Left renal cortex interstitium (tissue), 4 donors: Measurements from ENCODE around the gene CRK. TPM values are rescaled to one million over a fixed set of nuclear protein-coding genes. Genes with fewer than 3 reads are reported as not detected.
"Not testable (repeated sequence)": the region's sequence is repeated elsewhere in the genome, so short reads cannot be mapped to it uniquely, and the experiment has no call there.

Source experiments
- DNase-seq, 4 donors: peaks; one replicate each; pipeline ENCODE4 v3.0.0-alpha.2; 2013; ENCODE audit warnings: low read depth in 4 of 4, low spot score in 2 of 4, missing footprints in 1 of 4
- polyA plus RNA-seq, 4 donors: library from polyadenylated mRNA; unstranded; fragments of 120-200 nt; gene quantifications; one replicate each; pipeline ENCODE4 v1.2.1, GENCODE V29; 2013; ENCODE audit not compliant: insufficient read length in 4 of 4

The CRK gene
- polyA plus RNA-seq, 4 donors: 56.0 to 68.1 (median 64.0) TPM

DNA sequence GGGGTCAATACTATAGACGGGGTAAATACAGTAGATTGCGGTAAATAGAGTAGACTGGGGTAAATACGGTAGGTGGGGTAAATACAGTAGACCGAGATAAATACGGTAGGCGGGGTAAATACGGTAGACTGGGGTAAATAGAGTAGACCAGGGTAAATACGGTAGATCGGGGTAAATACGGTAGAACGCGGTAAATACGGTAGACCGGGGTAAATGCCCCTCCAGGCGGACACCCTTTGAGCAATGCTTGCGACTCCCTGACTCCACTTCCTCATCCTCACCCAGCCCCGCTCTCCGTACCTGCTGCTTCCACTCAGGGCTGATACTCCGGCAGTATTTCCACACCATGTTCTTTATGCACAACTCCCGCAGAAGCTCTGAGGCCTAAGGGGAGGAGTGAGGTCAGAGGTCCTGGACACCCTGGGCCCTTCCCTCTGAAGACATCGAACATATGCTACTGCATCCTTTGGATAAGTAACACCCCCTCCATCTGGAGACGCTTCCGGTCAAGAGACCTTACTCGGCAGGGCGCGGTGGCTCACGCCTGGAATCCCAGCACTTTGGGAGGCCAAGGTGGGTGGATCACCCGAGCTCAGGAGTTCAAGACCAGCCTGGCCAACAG lies 13.3 kb upstream of the CRK start:
- no peak for DNase-seq

DNA sequence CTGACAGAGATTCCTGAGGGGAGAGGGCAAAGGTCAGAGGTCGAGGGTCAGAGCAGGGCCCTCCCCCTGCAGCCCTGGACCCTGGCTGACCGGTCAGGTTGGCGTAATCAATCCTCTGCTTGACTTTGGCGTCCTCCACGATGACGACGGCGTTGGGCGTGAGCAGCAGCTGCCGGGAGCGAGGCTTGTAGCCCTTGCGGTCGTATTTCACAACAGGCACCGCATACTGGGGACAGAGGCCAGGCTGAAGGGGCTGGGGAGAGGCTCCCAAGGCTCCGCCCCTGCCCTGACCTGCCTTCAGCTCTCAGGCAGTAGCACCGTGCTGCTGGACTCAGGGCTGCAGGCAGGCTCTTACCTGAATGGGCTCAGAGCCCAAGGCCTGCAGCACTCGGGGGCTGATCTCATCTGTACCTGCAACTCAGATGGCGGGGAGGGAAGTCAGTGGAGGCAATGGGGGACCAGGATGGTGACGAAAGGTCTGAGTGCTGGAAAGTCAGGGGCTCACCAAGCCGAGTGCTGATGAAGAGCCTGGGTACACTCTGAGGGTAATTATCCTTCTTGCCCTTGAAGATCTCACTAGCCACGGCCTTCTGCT lies 12.0 kb upstream of the CRK start:
- no peak for DNase-seq

DNA sequence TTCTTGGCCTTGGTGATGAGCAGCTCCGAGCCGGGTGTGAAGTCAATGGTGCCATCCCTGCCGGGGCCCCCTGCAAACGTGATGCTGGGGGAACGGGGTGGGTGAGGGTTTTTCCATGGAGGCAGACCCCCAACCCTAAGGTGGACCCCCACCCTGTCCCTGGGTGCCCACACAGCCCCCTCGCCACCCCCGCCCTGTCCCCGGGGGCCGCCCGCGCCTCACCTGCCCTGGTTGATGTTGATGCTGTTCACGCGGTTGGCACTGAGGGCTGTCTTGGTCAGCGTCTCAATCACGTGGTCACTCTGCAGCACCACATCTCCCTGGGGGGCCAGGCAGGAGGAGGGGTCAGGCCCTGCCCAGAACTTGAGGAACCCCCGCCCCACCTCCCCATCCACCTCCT lies 11.2 kb upstream of the CRK start:
- DNase-seq: no peak

DNA sequence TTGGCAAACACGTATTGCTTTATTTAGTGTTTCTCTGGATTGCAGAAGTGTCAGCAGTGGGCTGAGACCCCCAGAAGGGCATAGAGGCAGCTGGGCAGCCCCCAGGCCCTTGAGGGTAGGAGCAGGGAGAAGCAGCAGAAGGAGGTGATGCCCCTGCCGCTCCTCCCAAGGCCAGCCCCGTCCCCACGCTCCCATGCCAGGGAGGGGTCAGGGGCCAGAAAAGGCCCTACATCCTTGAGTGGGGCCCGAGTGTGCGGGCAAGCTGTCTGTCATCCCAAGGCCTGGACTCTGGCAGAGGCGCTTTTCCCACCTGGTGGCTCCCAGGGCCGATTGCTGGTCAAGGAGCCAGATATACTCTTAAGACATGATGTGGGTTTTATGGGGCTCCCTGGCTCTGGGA lies 8.2 kb upstream of the CRK start:
- DNase-seq: no peak

DNA sequence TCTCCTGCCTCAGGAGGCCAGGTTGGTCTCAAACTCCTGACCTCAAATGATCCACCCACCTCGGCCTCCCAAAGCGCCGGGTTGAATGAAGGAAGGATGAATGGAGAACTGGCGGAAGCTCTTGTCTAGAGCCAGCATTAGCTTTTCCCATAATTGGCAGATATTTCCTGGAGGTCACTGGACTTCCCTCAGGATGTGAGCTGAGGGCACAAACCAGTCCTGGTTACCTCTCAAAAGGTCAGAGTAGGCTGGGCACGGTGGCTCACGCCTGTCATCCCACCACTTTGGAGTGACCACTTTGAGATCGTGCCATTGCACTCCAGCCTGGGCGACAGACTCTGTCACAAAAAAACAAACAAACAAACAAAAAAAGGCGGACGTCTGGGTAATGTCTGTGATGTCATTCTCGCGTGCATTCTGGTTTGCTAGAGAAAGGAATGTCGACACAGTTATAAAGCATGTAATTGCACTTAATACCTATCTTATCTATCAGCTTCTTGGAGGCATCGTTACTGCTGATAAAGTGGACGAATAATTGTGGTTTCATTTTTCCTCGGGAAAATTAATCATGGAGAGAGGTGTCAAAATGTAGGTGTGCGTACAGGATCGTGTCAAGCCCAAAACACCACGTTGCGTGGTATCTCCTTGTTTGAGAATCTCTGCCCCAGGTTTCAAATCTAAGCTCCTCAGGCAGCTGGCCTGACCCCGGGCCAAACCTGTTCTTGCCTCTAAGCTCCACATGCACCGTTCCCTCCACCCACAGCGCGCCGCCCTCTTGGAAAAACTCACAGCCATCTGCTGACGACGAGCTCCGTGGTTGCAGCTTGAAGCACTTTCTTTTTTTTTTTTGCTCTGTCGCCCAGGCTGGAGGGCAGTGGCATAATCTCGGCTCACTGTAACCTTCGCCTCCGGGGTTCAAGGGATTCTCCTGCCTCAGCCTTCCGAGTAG lies 6.4 kb upstream of the CRK start:
- no peak for DNase-seq

DNA sequence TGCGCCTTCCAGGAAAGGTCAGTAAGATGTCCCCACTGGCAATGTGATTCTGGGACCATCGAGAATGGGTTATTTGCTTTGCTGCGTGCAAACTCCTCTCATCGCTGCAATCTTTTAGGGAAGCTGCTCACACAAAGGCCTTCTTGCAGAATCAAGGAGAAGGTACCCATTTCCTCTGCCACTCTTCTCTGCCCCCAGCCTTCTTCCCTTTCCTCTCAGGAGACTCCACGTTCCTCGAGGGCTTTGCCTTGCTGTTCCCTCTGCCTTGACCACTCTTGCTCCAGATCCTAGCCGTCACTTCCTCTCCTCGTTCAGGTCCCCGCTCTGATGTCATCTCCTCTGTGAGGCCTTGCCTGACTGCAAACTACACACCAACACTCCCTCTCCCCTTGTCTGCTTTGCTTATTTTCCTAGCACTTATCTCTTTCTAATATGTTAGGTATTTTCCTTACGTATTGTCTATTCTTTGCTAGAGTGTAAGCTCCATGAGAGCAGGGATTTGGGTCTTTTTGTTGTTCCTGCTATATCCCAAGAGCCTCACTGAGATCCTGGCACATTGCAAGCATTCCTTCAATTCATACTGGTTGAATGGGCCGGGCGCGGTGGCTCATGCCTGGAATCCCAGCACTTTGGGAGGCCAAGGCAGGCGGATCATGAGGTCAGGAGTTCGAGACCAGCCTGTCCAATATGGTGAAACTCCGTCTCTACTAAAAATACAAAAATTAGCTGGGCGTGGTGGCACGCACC lies 5.3 kb upstream of the CRK start:
- no peak for DNase-seq

DNA sequence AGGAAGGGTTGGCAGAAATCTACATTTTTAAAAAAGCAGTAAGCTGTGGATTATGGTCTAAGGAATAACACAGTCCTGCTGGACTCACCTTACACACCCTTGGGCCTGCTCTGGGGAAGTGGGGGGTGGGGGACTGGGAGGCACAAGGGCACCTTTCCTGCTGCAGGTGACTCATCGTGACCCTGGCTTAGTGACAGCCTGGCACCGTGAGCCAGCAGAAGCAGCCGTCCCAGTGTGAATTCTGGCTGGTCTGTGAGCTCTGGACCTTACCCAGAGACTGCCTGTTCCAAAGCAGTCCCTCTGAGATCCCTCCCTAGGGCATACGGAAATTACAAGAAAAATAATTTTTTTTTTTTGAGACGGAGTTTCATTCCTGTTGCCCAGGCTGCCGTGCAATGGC lies 4.2 kb upstream of the CRK start:
- DNase-seq: no peak

DNA sequence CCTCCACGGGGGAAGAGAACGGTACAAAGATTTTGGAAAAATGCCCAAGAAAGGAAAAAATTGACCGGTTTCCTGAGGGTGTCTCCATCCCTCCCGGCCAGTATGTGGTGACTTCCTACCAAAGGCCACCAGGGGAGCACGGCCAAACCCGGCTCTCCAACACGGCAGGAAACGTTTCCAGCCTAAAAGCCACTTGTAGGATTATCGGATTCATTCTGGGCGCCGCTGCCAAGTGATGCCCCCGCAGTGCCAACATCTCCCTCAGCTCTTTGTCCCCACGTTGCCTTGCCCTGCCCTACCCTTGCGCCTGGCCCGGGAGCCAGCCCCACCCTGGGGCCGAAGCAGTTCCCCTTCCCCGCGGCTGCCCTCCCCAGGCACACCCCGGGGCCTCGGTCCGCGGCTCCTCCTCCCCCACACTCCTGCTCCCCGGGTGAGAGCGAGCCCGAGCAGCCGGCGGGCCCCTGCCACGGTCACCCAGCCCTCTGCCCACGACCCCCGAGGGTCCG lies 688 bp downstream of the CRK start:
- DNase-seq: peak in 2 of 4 donors; percentile 47 to 61

DNA sequence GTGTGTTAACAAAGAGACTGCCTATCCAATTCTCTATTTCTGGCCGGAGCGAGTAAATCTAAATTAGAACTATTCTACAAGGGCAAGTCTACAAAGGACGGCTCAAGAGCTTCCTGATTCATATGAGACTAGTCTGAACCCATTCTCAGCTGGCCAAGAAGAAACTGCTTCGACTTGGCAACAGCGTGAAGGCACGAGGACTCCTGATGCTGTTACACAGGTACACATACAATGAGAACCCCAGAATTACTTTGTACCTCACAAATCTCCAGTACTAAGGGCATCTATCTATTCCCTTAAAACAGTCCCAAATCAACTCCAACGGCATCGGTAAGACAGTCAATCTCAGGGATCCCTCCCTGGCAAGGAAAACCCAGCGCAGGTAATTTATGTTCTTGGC lies 1.5 kb downstream of the CRK start:
- DNase-seq: no peak

DNA sequence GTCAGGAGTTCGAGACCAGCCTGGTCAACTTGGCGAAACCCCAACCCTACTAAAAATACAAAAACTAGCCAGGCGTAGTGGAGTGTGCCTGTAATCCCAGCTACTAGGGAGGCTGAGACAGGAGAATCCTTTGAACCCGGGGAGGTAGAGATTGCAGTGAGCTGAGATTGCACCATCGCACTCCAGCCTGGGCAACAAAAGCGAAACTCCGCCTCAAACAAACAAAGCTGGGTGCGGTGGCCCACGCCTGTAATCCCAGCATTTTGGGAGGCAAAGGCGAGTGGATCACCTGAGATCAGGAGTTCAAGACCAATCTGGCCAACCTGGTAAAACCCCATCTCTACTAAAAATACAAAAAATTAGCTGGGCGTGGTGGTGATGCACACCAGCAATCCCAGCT lies 2.3 kb downstream of the CRK start:
- not testable (repeated sequence) for DNase-seq

DNA sequence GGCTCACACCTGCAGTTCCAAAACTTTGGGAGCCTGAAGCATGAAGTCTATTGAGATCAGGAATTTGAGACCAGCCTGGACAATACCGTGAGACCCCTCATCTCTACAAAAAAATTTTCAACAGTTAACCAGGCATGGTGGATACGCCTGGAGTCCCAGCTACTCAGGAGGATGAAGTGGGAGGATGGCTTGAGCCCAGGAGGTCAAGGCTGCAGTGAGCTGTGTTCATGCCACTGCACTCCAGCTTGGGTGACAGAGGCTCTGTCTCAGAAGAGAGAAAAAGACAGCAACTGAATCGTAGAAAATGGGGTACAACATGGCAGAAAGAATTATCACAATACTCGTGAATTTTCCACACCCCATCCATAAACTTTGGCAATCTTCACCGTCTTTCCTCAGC lies 3.2 kb downstream of the CRK start:
- DNase-seq: no peak

DNA sequence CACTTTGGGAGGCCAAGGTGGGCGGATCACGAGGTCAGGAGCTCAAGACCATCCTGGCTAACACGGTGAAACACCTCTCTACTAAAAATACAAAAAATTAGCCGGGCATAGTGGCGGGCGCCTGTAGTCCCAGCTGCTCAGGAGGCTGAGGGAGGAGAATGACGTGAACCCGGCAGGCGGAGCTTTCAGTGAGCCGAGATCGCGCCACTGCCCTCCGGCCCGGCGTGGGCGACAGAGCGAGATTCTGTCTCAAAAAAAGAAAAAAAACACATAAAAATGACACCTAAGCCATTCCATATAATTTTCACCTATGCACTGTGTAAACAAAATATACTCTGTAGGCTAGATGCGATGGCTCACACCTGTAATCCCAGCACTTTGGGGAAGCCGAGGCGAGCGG lies 5.8 kb downstream of the CRK start:
- not testable (repeated sequence) for DNase-seq

DNA sequence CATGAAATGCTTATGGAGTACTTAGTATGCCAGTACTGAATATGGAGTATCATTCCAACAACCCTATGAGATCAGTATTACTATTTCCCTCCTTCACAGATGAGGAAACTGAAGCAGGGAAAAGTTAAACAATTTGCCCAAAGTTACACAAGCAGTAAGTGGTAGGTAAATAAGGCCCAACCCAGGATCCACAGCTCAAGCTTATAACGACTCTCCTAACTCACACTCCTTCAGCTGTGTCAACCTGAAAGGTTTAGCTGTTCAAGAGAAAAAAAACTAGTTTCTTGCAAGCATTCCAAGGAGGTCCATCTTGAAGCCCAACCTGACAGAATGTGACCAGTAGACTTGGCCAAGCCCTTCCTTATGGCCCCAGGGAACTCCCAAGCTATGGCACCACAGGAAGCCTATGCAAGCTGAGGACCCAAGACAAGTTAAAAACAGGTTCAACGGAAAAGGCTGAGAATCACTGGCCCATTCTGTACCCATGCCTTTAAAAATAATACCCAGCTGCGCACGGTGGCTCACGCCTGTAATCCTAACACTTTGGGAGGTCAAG lies 6.5 kb downstream of the CRK start:
- no peak for DNase-seq

DNA sequence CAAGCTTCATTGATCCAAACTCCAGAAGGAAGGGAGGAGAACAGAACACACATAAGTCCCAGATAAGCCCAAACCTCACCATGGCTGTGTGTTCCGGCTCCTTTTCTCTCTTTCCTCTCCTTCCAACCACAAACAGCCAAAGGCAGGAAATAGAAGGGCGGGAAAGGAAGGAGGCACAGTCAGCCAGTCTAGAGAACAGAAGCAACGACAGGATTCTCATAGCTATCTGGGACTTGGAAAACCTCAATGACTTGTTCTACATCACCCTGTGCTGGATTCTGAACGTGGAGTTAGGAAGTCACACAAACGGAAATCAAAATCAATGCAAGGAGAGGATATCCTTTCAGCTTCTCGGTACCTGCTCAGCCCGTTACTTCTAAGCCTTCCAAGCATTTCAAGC lies 9.0 kb downstream of the CRK start:
- DNase-seq: no peak

DNA sequence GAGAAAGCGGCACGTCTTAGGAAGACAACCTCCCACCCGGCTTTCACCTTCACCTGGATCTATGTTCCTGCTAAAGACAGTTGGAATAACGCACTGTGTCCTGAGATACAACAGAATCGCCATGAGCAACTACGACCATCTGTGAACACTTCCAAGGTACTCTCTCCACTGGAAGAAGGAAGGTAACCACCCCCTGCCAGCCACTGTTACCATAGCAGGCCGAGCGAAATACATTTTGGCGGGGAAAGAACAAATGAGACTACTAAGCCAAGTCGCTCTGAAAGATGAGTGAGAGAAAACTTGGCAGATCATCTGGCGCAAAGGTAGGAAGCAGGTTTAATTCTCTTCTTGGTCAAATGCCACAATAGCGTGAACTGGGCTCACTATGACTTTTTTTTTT lies 9.8 kb downstream of the CRK start:
- no peak for DNase-seq

DNA sequence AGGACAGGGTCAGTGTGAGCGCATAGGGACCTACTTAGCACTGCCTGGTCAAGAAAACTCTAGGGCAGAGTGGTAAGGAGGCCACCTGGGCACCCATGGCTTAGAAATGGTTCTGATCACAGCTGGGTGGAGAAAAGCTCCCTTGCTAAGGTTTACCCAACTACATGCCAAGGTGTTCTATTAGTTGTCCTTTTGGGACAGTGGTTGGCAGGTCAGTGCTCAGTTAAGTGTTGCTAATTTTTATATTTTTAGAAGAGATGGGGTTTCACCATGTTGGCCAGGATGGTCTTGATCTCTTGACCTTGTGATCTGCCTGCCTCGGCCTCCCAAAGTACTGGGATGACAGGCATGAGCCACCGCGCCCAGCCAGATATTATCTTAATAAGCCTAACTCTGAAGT lies 10.3 kb downstream of the CRK start:
- not testable (repeated sequence) for DNase-seq

DNA sequence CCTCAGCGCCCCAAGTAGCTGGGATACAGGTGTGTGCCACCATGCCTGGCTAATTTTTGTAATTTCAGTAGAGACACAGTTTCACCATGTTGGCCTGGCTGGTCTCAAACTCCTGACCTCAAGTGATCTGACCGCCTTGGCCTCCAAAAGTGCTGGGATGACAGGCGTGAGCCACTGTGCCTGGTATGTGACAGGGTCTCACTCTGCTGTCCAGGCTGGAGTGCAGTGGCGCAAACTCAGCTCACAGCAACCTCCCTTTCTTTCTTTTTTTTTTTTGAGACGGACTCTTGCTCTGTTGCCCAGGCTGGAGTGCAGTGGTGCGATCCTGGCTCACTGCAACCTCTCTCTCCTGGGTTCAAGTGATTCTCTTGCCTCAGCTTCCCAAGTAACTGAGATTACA lies 13.3 kb downstream of the CRK start:
- not testable (repeated sequence) for DNase-seq

DNA sequence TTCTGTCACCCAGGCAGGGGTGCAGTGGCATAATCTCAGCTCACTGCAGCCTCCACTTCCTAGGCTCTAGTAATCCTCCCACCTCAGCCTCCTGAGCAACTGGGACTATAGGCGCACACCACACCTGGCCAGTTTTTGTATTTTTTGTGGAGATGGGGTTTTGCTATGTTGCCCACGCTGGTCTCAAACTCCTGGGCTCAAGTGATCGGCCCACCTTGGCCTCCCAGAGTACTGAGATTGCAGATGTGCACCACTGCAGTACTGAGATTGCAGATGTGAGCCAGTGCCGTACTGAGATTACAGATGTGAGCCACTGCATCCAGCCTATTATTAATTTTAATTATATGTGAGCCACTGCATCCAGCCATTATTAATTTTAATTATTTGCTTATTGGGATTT lies 13.8 kb downstream of the CRK start:
- no peak for DNase-seq

DNA sequence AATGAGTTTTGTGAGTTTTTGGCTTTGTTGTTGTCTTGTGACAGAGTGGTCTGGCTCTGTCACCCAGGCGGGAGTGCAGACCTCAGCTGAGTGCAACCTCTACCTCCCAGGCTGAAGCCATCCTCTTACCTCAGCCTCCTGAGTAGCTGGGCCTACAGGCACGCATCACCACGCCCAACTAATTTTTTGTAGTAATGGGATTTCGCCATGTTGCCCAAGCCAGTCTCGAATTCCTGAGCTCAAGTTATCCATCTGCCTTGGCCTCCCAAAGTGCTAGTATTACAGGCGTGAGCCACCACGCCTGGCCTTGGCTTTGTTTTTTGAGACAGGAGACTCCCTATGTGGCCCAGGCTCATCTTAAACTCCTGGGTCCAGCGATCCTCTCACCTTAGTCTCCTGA lies 15.1 kb downstream of the CRK start:
- no peak for DNase-seq

DNA sequence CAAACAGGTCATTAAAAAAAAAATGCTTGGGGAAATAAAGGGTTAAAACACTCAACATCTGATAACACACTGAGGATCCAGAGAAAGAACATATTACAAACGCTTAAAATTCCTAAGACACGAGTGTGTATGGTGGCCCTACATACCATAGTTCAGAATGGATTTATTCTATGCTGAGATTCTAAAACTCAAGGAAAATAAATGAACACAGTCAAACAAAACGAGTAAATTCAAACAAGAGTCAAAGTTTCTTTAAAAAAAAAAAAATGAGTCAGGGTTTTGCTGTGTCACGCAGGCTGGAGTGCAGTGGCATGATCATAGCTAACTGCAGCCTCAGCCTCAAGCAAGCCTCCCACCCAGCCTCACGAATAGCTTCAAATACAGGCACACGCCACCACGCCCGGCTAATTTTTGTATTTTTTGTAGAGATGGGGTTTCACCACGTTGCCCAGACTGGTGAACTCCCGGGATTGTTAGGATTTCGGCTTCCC lies 17.4 kb downstream of the CRK start:
- no peak for DNase-seq
